SIG-M5 treated with dmso at 0.1 percent for 504 hours (cell line): Measurements from ENCODE around the gene LRRC52.
A peak's percentile ranks its signal among the peaks of the same experiment; 100 is the strongest.

Experiments used
- DNase-seq: peaks from one replicate; lab custom pipeline; 2025; ENCODE audit not compliant: unreplicated experiment; lab: John Stamatoyannopoulos, UW

Gene LRRC52

GRCh38 chr1:165543532-165544438 lies at the start of gene LRRC52:
Gene LRRC52, plus strand, starts transcription at chr1:165544000. Its CDS starts 297 bp downstream, at chr1:165544297.
- DNase-seq = no peak

- no peak for DNase-seq
Measured at GRCh38 chr1:165494949-165495857, 48.6 kb upstream of the LRRC52 start.

- DNase-seq = no peak
Measured at GRCh38 chr1:165495858-165496205, 48.0 kb upstream of the LRRC52 start.

GRCh38 chr1:165496501-165496900 lies 47.3 kb upstream of the LRRC52 start:
- no peak for DNase-seq

- DNase-seq = no peak
Measured at GRCh38 chr1:165497069-165498013, 46.5 kb upstream of the LRRC52 start.

- no peak for DNase-seq
Measured at GRCh38 chr1:165501330-165501969, 42.4 kb upstream of the LRRC52 start.

GRCh38 chr1:165501970-165502348 lies 41.8 kb upstream of the LRRC52 start:
- no peak for DNase-seq

GRCh38 chr1:165507570-165507969 lies 36.2 kb upstream of the LRRC52 start:
- DNase-seq = no peak

GRCh38 chr1:165508291-165508690 lies 35.5 kb upstream of the LRRC52 start:
- no peak for DNase-seq

- DNase-seq = no peak
Measured at GRCh38 chr1:165512816-165513215, 31.0 kb upstream of the LRRC52 start.

GRCh38 chr1:165516469-165516868 lies 27.3 kb upstream of the LRRC52 start:
- DNase-seq = no peak

GRCh38 chr1:165520646-165521045 lies 23.2 kb upstream of the LRRC52 start:
- no peak for DNase-seq

GRCh38 chr1:165524639-165525285 lies 19.0 kb upstream of the LRRC52 start:
- DNase-seq = no peak

GRCh38 chr1:165525708-165526107 lies 18.1 kb upstream of the LRRC52 start:
- no peak for DNase-seq

GRCh38 chr1:165527251-165528007 lies 16.4 kb upstream of the LRRC52 start:
- peak; percentile 10 for DNase-seq

GRCh38 chr1:165531021-165531420 lies 12.8 kb upstream of the LRRC52 start:
- no peak for DNase-seq

- no peak for DNase-seq
Measured at GRCh38 chr1:165532053-165532452, 11.7 kb upstream of the LRRC52 start.

- no peak for DNase-seq
Measured at GRCh38 chr1:165533254-165533653, 10.5 kb upstream of the LRRC52 start.

- no peak for DNase-seq
Measured at GRCh38 chr1:165536016-165536415, 7.8 kb upstream of the LRRC52 start.
